ENCODE results near the gene TPR.

TPR gene

GRCh38 chr1:186327331-186327730, 47.7 kb downstream of the TPR start:
- no peak for DNase-seq (ENCODE audit: low read depth)

- no peak for DNase-seq (ENCODE audit: low read depth)
These were observed 49.0 kb downstream of the TPR start for GRCh38 chr1:186326009-186326408.

- peak; percentile 5 for DNase-seq (ENCODE audit: low read depth)
These were observed 49.8 kb downstream of the TPR start for GRCh38 chr1:186325239-186325638.

- no peak for DNase-seq (ENCODE audit: low read depth)
These were observed 51.2 kb downstream of the TPR start for GRCh38 chr1:186323865-186324264.

GRCh38 chr1:186315570-186315969, 59.5 kb downstream of the TPR start:
- no peak for DNase-seq (ENCODE audit: low read depth)

GRCh38 chr1:186311375-186312051, 63.5 kb downstream of the TPR start:
- DNase-seq (ENCODE audit: low read depth), result no peak

GRCh38 chr1:186310307-186310706, 64.7 kb downstream of the TPR start:
- DNase-seq (ENCODE audit: low read depth), result no peak

GRCh38 chr1:186308264-186309060, 66.6 kb downstream of the TPR start:
- no peak for DNase-seq (ENCODE audit: low read depth)

- DNase-seq (ENCODE audit: low read depth), result no peak
These were observed 67.6 kb downstream of the TPR start for GRCh38 chr1:186307445-186307844.

- DNase-seq (ENCODE audit: low read depth), result no peak
These were observed 68.5 kb downstream of the TPR start for GRCh38 chr1:186306533-186306932.

- peak; percentile 33 for DNase-seq (ENCODE audit: low read depth)
These were observed 69.8 kb downstream of the TPR start for GRCh38 chr1:186304982-186305949.

- DNase-seq (ENCODE audit: low read depth), result no peak
These were observed 71.1 kb downstream of the TPR start for GRCh38 chr1:186303911-186304310.

GRCh38 chr1:186302381-186302920, 72.6 kb downstream of the TPR start:
- no peak for DNase-seq (ENCODE audit: low read depth)

GRCh38 chr1:186301448-186301847, 73.6 kb downstream of the TPR start:
- no peak for DNase-seq (ENCODE audit: low read depth)

GRCh38 chr1:186300056-186300455, 75.0 kb downstream of the TPR start:
- DNase-seq (ENCODE audit: low read depth), result no peak

- no peak for DNase-seq (ENCODE audit: low read depth)
These were observed 75.5 kb downstream of the TPR start for GRCh38 chr1:186299570-186299969.

GRCh38 chr1:186298851-186299250, 76.2 kb downstream of the TPR start:
- no peak for DNase-seq (ENCODE audit: low read depth)

- no peak for DNase-seq (ENCODE audit: low read depth)
These were observed 77.5 kb downstream of the TPR start for GRCh38 chr1:186297439-186298045.

GRCh38 chr1:186295980-186296379, 79.1 kb downstream of the TPR start, which contains the start of gene PRG4:
Gene PRG4 (plus strand): TSS chr1:186296279.
- DNase-seq (ENCODE audit: low read depth), result peak; percentile 77

- DNase-seq (ENCODE audit: low read depth), result no peak
These were observed 82.2 kb downstream of the TPR start for GRCh38 chr1:186292875-186293274.

GRCh38 chr1:186291271-186291670, 83.8 kb downstream of the TPR start:
- DNase-seq (ENCODE audit: low read depth), result no peak

Measured in fibroblast of gingiva (primary cell).